ENCODE data around the gene LNP1. TPM values are rescaled to one million over a fixed set of nuclear protein-coding genes. Genes with fewer than 3 reads are reported as not detected.

LNP1 gene
- total and polyA plus RNA-seq, 9 of the 15 experiments (the other 6 are each of a cell fraction or from before 2014, with no cell fraction given), result 1.9 to 5.2 (median 4.5) TPM

GRCh38 chr3:100366424-100366823 lies 34.9 kb upstream of the LNP1 start:
- CTCF ChIA-PET (ENCODE audit: low intra/inter-chr PET ratio), result no interaction called here
- ATAC-seq, result no peak

GRCh38 chr3:100368441-100368840 lies 32.9 kb upstream of the LNP1 start:
- H3K36me3 ChIP-seq (ENCODE audit: control insufficient read depth, insufficient read depth, low read length), result peaks cover 90% of the 10 kb centered on the region
- H3K4me1 ChIP-seq (replicated peaks in 1 of 2; ENCODE audit: control insufficient read depth in 2 of 2, insufficient read depth in 2 of 2, low read length in 2 of 2), result no peaks in the 10 kb centered on the region
- H3K9me1 ChIP-seq (ENCODE audit: control insufficient read depth, insufficient read depth, low read length), result peaks cover 3% of the 10 kb centered on the region
- no peaks in the 10 kb centered on the region for H3K9me3 ChIP-seq (replicated peaks; ENCODE audit: control insufficient read depth, insufficient read depth, low read depth, low read length)
- no peaks in the 10 kb centered on the region for H3K27me3 ChIP-seq (ENCODE audit: control insufficient read depth in 2 of 2, insufficient read depth in 2 of 2, low read length in 2 of 2)
- no peak for DNase-seq (ENCODE audit: extremely low read depth in 1 of 4, low spot score in 3 of 4)
- WGBS (ENCODE audit: insufficient coverage, low coverage, missing lambda C conversion rate), result 92% methylated on average over 5 of the region's 8 CpGs
- no peak for FAIRE-seq
- no peak overlapping the region for H3K4me3 ChIP-seq
- no TSS peak for BruUV-seq (replicated peaks)
- intact Hi-C loops (cut with micrococcal nuclease), result no loop called here
- in situ Hi-C loops (cut with MboI), result no loop called here
- H3K9ac ChIP-seq (ENCODE audit: insufficient read depth in 1 of 2, low read depth in 2 of 2, low read length in 2 of 2), result no peak overlapping the region
- no peak overlapping the region for H3K4me2 ChIP-seq (ENCODE audit: insufficient read depth, low read length)
- no peaks in the 10 kb centered on the region for H3K79me2 ChIP-seq (ENCODE audit: control insufficient read depth, insufficient read depth, low read length)
- CTCF ChIA-PET (ENCODE audit: low intra/inter-chr PET ratio), result no interaction called here
- no peak for ATAC-seq
- no peak overlapping the region for H3K27ac ChIP-seq (ENCODE audit: extremely low read depth, low read depth, low read length)
- H4K20me1 ChIP-seq (replicated peaks; ENCODE audit: control insufficient read depth, insufficient read depth, low read length), result no peaks in the 10 kb centered on the region
- POLR2A ChIA-PET, result interaction anchor here (0.8 kb wide), 1 partner anchor 9 kb away, joined by 3 read pairs; no protein-coding TSS in a partner anchor
- no peak overlapping the region for H2AFZ ChIP-seq (ENCODE audit: low read depth, low read length)
- TF ChIP-seq SAFB2 (IDR thresholded peaks at IDR 0.05; ENCODE audit: borderline replicate concordance, low read depth, low read length, severe bottlenecking) (no peak), NCOA4 (IDR thresholded peaks at IDR 0.05; ENCODE audit: partially characterized antibody) (no peak), ZSCAN32 (CRISPR knock-in tag; IDR thresholded peaks at IDR 0.05) (no peak), HSF4 (CRISPR knock-in tag; IDR thresholded peaks at IDR 0.05; ENCODE audit: borderline replicate concordance) (no peak), SRSF7 (optimal IDR thresholded peaks at IDR 0.05; ENCODE audit: low read depth, low read length) (no peak), RREB1 (CRISPR knock-in tag; IDR thresholded peaks at IDR 0.05) (no peak), GTF2A2 (tag; IDR thresholded peaks at IDR 0.05) (no peak), CHD1 (IDR thresholded peaks at IDR 0.05; ENCODE audit: low read length) (no peak), CBX5 (IDR thresholded peaks at IDR 0.05; ENCODE audit: borderline replicate concordance, low read depth) (no peak), SIN3B (IDR thresholded peaks at IDR 0.05; ENCODE audit: low read depth) (no peak), KDM2B (CRISPR knock-in tag; IDR thresholded peaks at IDR 0.05) (no peak)

More at GRCh38 chr3:100366424-100366823, 34.9 kb upstream of the LNP1 start:
- Histone ChIP-seq H3K4me2 (ENCODE audit: insufficient read depth, low read length) (no peak overlapping the region), H3K79me2 (ENCODE audit: control insufficient read depth, insufficient read depth, low read length) (no peaks in the 10 kb centered on the region), H3K9me3 (replicated peaks; ENCODE audit: control insufficient read depth, insufficient read depth, low read depth, low read length) (no peaks in the 10 kb centered on the region), H4K20me1 (replicated peaks; ENCODE audit: control insufficient read depth, insufficient read depth, low read length) (no peaks in the 10 kb centered on the region), H3K27me3 (ENCODE audit: control insufficient read depth in 2 of 2, insufficient read depth in 2 of 2, low read length in 2 of 2) (no peaks in the 10 kb centered on the region), H3K4me3 (no peak overlapping the region), H3K27ac (ENCODE audit: extremely low read depth, low read depth, low read length) (no peak overlapping the region), H3K9ac (ENCODE audit: insufficient read depth in 1 of 2, low read depth in 2 of 2, low read length in 2 of 2) (no peak overlapping the region), H3K4me1 (replicated peaks in 1 of 2; ENCODE audit: control insufficient read depth in 2 of 2, insufficient read depth in 2 of 2, low read length in 2 of 2) (no peaks in the 10 kb centered on the region), H3K36me3 (ENCODE audit: control insufficient read depth, insufficient read depth, low read length) (peaks cover 80% of the 10 kb centered on the region), H2AFZ (ENCODE audit: low read depth, low read length) (no peak overlapping the region), H3K9me1 (ENCODE audit: control insufficient read depth, insufficient read depth, low read length) (peaks cover 3% of the 10 kb centered on the region)
- no peak for DNase-seq (ENCODE audit: extremely low read depth in 1 of 4, low spot score in 3 of 4)
- in situ Hi-C loops (cut with MboI), result no loop called here
- 86% methylated on average over 2 of the region's 2 CpGs for WGBS (ENCODE audit: insufficient coverage, low coverage, missing lambda C conversion rate)
- peak; percentile 78 for TF ChIP-seq NFIC (IDR thresholded peaks at IDR 0.05)
- no peak for TF ChIP-seq HNRNPL (IDR thresholded peaks at IDR 0.05; ENCODE audit: low read depth, low read length)
- TF ChIP-seq NFIX (CRISPR knock-in tag; IDR thresholded peaks at IDR 0.05; ENCODE audit: low read depth), result peak; percentile 54; the same call in 1 of the 2 replicates
- BruUV-seq (replicated peaks), result no TSS peak
- POLR2A ChIA-PET, result interaction anchor here (1.3 kb wide), 1 partner anchor 14 kb away, joined by 3 read pairs; no protein-coding TSS in a partner anchor
- no peak for FAIRE-seq
- intact Hi-C loops (cut with micrococcal nuclease), result no loop called here

All from K562 (cell line).